Measurements from ENCODE around the gene PROZ.
"Not testable (repeated sequence)": the region's sequence is repeated elsewhere in the genome, so short reads cannot be mapped to it uniquely, and the experiment has no call there.

PROZ gene

DNA sequence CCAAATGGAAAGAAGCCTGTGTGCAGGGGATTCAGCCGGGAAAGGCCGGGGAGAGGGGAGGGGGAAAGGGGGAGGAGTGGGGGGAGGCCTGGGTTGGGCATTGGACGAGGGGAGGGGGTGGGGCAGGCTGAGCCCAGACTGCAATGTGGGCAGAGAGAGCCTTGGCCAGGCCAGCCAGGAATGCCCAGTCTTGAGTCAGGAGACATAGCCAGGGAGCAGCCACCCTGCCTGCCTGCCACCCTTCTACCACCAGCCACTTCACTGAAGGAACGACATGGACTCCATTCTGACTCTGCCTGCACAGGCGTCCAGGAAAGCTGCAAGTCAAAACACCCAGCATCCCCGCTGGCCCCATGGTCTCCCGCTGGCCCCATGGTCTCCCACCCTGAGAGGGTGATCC, 498 bp downstream of the PROZ start:
- no peak for DNase-seq

DNA sequence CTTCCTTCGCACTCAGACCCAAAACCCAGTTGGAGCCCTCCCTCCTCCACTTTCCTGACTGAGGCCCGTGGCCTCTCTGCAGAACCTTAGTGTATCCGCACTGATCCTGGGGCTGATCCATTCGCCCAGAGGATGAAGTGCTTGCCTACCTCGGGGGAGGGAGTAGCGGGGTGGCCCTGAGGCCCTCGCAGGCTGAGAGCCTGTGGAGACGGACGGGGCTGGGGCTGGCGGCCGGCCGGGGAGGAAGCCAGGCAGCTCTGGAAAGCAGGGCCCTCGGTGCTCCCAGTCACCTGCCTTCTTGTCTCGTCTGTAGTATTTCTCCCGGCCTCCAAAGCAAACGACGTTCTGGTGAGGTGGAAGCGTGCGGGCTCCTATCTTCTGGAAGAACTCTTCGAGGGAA, 1.3 kb downstream of the PROZ start:
- DNase-seq: no peak

DNA sequence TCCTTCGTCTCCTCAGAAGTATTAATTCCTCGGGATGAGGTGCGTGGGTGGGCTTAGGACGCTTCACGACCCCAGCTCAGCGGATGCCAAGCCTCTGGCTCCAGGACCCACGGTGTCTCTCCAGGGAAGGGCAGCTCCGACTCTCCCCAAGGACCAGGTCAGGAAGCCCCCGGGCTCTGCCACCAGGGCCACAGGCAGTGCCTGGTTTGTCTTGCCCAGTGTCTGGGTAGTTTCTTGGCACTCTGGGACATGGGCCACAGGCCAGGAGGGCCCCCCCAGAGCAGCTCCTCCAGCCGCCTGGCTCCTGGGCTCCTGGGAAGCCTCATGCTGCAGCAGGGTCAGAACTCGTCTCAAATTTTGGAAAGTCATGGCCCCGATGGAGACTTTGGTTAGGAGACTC, 2.5 kb downstream of the PROZ start:
- DNase-seq: no peak

DNA sequence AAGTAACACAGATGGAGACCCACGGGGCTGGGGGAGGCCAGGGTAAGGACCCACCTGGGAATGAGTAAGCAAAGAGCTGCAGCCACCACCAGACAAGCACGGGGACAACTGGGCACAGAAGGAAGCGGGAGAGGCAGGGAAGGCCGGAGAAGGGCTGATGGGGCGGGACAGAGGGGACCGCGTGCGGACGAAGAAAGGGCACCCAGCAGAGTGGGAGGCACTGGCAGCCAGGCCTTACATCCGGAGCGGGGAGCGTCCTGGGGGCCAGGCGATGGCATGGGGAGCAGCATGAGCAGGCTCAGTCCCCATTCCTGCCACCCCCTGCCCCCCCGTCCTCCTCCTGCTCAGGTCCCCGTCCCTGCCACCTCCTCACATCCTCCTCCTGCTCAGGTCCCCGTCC, 3.0 kb downstream of the PROZ start:
- DNase-seq: no peak

DNA sequence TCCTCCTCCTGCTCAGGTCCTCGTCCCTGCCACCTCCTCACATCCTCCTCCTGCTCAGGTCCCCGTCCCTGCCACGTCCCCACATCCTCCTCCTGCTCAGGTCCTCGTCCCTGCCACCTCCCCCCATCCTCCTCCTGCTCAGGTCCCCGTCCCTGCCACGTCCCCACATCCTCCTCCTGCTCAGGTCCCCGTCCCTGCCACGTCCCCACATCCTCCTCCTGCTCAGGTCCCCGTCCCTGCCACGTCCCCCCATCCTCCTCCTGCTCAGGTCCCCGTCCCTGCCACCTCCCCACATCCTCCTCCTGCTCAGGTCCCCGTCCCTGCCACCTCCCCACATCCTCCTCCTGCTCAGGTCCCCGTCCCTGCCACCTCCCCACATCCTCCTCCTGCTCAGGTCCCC, 3.5 kb downstream of the PROZ start:
- DNase-seq: not testable (repeated sequence)

DNA sequence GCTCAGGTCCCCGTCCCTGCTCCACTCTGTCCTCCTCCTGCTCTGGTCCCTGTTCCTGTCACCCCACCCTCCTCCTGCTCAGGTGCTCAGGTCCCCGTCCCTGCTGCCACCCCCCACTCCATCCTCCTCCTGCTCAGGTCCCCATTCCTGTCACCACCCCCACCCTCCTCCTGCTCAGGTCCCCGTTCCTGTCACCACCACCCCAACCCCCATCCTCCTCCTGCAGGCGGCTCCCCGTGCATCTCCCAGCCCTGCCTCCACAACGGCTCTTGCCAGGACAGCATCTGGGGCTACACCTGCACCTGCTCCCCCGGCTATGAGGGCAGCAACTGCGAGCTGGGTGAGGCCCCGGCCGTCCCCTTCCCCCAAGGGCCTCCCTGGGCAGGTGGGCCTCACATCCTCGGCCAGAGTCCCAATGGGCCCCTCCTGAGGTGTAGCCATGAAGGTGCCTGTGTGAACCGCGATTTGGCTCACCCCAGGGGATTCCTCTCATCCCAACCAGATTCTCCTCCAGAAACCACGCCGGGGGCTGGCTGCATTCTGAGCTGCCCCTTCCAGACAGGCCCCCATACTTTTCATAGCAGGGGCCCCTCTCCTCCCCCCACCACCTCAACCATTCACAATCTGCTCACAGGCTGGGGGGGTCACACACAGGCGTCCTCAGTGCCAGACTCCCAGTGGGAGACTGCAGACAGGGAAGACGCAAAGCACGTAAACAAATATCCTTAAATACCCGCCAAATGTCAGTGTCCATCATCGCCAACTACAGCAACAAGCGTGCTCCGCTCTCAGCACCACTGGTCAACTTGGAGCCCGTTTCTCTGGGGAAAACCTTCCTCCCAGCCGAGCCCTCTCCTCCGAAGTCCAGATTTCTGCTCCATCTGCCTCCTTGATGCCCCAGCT, 4.6 kb downstream of the PROZ start:
- peak in 1 of 2 experiments; percentile 43 for DNase-seq

DNA sequence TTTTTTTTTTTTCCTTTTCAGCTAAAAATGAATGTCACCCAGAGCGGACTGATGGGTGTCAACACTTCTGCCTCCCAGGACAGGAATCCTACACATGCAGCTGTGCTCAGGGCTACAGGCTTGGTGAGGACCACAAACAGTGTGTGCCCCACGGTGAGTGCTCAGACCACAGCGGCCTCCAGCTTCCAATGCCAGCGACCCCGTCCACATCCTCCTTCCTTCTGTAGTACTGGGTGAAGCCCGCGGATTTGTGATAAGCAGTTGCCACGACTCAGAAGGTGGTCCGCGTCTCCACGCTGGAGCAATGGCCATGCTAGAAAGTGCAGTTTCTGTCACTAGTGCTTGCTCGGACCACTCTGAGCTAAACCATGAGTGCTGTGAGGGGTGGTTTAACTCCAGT, 6.0 kb downstream of the PROZ start:
- no peak for DNase-seq

DNA sequence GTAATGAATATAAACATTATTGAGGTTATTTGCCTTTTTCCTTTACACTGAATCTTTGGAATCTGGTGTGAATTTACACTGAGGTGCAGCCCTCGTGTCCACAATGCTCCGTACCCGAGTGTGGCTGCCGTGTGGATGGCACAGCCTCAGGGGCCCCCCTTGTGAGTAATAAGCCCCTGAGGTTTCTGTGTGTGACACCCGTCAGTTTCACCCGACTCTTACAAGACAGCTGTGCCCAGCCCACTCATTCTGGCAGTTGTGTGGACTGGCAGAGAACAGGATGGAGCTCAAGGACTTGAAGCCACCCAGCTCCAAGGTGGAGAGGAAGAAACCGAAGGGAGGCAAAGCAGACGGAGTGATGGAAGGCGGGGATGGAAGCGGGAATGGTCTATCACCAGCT, 7.8 kb downstream of the PROZ start:
- no peak for DNase-seq

DNA sequence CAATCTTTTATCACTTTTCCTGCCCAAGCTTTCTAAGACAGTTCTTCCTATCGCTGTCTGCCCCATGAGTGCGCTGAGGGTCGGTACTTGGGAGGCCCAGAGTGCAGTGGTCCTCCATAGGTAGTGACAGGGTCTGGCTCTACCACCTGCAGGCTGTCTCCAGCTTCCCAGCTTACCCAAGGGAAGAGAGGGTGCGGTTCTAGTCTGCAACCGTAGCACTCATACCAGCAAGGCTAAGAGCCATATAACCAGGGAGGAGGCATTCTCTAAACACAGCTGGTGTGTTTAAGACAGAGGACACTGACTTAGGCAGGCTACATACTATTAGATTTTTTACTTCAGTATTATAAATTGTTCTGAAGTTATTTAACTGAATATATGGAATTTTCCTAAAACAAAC, 8.2 kb downstream of the PROZ start:
- DNase-seq: no peak

DNA sequence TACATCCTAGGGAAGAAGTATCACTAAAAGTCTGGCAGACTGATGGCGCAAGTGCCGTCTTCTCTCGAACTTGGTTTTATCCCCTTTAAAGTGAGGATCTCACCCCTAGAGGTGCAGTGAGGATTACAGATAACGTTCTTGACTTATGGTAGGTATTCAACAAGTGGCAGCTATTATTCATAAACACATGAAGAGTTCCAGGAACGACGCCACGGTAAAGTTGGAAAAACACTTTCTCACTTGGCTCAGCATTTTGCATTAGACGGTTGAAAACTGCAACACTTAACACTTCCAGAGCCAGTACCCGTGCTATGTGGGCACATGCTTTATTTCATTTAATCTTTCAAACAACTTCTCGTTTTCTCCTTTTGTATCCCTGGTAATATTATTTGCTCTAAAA, 8.7 kb downstream of the PROZ start:
- DNase-seq: no peak

DNA sequence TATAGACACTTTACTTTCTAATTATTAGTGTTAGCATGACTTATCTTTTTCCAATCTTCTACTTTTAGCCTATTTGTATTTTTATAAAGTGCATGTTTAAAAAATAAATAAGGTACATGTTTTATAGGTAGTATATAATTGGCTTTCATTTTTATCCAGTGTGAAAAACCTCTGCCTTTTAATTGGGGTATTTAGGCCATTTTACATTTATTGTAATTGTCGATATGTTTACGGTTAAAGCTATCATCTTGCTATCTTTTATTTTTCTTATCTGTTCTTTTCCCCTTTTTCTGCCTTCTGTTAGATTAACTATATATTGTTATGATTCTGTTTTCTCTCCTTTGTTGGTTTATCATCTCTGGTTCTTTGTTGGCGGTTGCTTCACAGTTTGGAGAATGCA, 9.1 kb downstream of the PROZ start:
- no peak for DNase-seq

DNA sequence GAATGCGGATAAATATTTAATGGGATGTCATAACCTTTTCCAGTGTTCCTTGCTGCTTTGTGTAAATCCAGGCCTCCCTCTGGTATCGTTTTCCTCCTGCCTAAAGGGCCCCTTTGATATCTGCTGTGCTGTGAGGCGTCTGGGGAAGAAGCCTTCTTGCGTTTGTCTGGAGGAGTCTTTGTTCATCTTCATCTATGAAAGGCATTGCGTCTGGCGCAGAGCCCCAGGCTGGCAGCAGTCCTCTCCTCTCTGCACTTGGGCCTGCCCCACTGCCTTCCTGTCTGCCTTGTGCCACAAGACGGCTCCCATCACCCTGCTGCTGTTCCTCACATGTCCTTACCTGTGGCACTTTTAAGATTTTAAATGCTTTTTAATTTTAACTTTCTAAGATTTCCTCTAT, 9.8 kb downstream of the PROZ start:
- DNase-seq: no peak

DNA sequence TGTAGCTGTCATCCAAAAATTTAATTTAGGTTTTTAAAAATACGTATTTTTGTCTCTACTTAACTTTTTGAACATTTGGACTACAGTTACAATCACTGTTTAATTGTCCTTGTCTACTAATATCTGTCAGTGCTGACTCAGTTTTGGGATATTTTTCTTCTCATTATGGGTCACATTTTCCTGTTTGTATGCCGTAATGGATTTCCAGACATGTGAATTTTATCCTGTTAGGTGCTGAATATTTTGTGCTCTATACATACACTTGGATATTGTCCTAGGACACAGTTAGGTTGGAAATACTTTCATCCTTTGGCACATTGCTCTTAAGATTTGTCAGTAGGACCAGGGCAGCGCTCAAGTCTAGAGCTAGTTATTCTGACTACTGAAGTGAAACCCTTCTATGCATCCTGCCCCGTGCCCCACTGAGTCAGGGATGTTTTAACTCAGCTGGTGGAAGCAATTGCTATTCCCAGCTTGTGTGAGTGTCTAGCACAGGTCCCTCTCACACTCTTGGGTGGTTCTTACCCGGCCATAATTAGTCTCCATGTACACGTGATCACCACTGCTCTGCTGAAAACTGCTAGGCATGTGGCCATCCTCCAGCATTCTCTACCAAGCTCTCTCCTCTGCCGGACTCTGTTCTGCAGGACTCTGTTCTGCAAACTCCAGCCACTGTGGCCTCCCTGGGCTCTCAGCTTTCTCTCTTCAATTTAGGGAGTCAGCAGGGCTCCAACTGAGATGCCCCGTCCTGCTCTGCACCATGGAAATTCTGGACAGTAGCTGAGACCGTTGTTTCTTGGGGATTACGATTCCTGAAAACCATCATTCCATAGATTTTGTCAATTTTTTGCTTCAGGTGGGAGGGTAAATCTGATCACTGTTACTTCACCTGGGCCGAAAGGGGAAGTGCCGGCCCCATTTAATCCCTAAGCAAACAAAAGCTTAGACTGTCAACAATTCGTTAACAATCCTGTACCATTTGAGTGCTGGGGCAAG, 11.1 kb downstream of the PROZ start:
- DNase-seq: no peak

DNA sequence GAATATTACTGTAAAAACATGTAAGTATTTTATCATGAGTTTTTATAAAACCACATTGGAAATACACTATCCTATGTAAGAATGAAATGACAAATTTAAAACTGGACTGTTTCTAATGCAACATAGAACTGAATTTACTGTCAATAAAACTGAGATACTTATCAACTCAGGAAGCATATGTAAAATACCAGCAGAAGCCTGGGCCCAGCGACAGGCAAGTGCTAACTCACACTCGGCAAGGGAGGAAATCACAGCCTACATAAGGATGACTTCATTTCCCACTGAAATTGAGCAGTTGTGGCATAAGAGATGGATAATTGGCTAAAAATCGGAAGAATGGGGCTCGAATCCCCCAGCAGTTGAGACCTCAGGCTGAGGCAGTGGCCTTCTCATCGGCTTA, 12.1 kb downstream of the PROZ start:
- DNase-seq: peak in 1 of 2 experiments; percentile 29

DNA sequence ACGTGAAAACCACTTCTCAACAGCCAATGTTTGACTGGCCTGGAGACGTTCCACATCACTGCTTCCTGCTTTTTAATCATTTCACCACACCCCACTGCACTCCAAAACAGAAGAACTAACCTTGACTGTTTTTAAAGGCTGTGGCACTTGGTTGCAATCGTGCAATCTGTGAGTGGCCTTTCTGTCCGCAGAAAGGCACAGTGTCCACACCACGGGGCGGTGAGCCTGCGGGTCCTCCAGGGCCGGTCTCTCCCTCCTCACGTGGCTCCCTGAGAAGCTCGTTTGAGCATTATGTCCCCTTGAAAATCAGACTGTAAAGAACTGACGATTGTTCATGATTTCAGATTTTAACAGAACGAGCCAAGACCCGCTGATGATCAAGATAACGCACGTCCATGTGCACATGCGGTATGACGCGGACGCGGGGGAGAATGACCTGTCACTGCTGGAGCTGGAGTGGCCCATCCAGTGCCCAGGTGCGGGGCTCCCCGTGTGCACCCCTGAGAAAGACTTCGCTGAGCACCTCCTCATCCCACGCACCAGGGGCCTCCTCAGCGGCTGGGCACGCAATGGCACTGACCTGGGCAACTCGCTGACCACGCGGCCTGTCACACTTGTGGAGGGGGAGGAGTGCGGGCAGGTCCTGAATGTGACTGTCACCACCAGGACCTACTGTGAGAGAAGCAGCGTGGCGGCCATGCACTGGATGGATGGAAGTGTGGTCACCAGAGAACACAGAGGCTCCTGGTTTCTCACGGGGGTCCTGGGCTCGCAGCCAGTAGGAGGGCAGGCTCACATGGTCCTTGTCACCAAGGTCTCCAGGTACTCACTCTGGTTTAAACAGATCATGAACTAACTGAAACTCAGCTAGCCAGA, 13.0 kb downstream of the PROZ start:
- DNase-seq: no peak

DNA sequence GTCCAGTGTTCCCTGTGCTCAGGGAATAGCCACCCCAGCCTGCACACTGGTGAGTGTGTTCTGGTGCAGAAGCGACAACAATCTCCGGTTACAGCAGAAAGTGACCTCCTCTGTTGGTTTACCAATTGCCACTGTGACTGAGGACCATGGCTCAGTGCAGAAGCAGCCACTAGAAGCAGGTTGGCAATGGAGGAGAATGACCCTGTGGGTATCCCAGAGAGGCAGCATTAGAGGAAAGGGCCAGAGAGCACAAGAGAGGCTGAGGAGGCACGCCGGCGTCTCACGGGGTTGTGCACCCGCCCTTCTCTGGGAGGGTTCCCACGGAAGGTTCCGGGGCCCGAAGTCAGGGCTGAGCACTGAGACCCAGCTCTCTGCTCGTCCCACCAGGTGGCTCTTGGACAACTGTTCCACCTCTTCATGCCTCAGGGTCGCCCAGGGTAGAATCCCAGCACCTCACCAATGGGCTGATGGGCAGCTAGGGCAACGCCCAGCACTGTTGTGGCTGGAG, 14.0 kb downstream of the PROZ start:
- no peak for DNase-seq

DNA sequence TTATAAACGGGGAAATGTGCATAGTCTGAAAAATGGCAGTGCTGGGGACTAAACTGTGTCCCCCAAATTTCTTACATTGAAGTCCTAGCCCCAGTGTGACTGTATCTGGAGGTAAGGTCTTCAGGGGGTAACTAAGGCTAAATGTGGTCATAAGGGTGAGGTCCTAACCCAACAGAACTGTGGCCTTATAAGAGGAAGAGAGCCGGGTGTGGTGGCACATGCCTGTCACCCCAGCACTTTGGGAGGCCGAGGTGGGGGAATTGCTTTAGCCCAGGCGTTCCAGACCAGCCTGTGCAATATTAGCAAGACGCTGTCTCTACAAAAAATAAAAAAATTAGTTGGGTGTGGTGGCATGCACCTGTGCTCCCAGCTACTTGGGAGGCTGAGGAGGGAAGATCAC, 17.8 kb downstream of the PROZ start:
- DNase-seq: no peak

DNA sequence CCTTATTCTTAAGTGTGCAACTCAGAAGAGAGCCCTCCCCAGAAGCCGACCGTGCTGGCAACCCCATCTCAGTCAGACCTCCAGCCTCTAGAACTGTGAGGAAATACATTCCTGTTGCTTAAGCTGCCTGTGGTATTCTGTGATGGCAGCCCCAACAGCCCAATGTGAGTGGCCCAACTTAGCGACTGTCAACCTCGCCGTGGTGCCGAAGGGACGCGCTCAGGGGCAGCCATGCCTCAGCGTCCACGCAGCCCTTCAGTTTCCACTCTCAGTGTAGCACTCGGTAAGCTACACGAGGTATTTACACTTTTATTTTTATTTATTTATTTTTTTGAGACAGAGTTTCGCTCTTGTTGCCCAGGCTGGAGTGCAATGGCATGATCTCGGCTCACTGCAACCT, 18.4 kb downstream of the PROZ start:
- DNase-seq: no peak

DNA sequence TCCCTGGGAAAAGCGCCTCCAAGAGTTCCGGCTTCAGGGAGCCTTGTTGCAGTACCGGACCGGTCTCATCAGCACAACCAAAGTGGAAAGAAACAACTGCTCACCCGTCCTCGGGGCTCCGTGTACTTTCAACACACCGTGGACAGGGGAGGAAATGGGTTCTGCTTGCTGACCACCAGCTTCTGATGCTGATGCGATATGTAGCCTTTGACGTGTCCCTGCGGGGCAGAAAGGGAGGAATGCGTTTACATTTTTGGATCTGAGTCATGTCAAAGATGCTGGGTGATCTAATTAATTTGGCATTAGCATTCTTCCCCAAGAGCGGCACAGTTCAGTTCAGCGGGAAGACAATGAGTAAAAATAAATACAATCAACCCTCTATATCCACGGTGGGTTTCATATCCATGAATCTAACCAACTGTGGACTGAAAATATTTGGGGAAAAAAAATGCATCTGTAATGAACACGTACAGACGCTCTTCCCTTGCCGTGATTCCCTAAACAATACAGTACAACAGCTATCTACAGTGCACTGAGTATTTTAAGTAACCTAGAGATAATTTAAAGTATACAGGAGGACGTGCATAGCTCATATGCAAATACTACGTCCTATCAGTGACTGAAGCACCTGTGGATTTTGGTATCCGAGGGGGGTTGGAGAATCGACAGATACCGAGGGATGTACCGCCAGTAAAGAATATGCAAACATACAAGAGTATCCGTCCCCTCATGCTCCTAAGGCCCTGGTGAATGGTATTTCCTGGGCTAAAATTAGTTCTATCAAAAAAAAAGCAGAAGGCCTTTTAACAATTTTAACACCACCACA, 19.8 kb downstream of the PROZ start:
- peak in 1 of 2 experiments; percentile 22 for DNase-seq

DNA sequence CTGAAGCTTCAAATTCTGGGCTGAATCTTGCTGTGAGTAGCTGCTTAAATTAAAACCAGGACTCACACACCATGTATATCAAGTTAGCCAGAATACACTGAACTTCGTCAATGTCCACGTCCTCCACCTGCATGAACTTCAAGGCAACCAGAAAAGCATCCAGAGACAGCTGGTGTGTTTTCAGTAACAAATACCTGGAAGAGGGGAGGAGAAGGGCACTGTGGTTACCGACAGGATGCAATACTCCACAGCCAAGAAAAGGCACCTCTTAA, 20.4 kb downstream of the PROZ start:
- no peak for DNase-seq

DNA sequence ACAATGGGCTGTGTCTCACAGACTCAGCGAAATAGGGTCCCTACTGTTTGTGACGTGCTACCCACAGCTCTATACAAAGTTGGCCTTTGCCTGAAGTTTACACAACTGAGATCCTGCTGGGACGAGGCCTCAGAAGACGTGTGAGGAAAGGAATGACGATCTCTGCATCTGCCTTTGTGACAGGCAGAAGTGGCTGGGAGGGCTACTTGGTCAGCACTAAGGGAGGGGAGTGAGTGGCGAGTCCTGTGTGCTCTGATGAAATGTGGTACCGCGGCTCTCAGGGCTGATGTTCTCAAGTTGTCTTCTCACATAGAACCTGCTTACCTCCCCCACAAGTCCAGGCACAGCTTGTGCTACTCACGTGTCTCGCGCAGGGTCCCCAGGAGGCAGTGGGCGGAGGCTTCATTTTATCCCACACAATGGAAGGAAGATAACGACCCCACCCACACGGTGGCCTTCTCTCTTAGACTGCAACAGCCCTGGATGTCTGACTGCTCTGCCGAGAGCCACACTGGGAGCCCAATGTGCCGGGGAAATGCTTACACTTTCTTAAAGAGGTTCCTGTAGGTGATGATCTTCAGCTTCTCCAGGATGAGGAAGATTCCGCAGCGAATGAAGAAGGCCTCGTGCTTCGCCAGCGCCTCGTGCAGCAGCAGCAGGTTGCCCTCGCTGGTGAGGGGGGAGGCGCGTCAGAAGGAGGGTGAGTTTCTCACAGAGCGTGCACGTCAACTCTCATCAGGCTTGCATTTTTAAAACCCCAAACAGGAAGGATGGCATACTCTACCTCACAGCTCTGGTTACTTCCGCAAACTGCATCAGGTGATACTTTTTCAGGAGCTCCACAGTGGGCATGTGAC, 21.2 kb downstream of the PROZ start:
- no peak for DNase-seq
